ENCODE results near the gene GABARAP. TPM values are rescaled to one million over a fixed set of nuclear protein-coding genes. Genes with fewer than 3 reads are reported as not detected.

Gene GABARAP
- total and polyA plus RNA-seq, 2 donors (not counting 1 experiment from before 2014, with no cell fraction given) = 323 to 371 TPM

DNA sequence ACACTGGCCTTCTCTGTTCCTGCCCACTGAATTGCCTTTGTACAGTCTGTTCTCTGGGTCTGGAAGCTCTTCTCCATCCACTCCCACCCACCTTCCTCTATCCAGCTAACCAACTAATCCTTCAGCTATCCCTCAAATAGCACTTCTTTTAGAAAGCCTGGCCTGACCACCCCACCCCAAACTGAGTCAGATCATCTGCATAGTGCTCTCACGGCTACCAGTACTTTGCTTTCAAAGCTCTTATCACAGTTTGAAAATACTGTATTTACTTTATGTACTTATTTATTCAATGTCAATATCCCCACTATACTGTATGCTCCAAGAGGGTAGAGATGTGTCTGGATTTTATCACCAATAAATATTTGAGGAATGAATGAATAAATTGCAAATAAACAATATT is 24.5 kb upstream of the GABARAP start:
- H3K9me3 Mint-ChIP-seq (ENCODE audit: insufficient read depth) = no peaks in the 10 kb centered on the region
- intact Hi-C loops (cut with micrococcal nuclease) = no loop called here
- POLR2A ChIA-PET = no interaction called here
- CTCF ChIA-PET = interaction anchor here (0.7 to 1.7 kb wide), 4 partner anchors 11 to 210 kb away, joined by 3 to 5 read pairs (median 3); no protein-coding TSS in a partner anchor
- peaks cover 18% of the 10 kb centered on the region for H3K4me1 Mint-ChIP-seq
- TF ChIP-seq CTCF (IDR thresholded peaks at IDR 0.05) = no peak
- TF ChIP-seq EZH2 (IDR thresholded peaks at IDR 0.05; ENCODE audit: borderline replicate concordance, insufficient read depth, low read depth, low read length, poor library complexity, severe bottlenecking) = no peak
- peaks cover 0 to 20% (median 9%) of the 10 kb centered on the region in 4 experiments for H3K27me3 ChIP-seq (replicated peaks in 1 of 4; ENCODE audit: control extremely low read depth in 1 of 4, control insufficient read depth in 3 of 4, insufficient read depth in 4 of 4, low read length in 3 of 4)
- no peak overlapping the region for H3K4me3 ChIP-seq (ENCODE audit: control extremely low read depth in 1 of 5, extremely low read depth in 1 of 5, insufficient read depth in 1 of 5, low read depth in 2 of 5, low read length in 4 of 5)
- H3K79me2 ChIP-seq (ENCODE audit: control insufficient read depth, insufficient read depth, low read length) = no peaks in the 10 kb centered on the region
- DNase-seq = no peak
- H3K4me2 ChIP-seq (replicated peaks; ENCODE audit: low read depth, low read length, poor library complexity, severe bottlenecking) = no peak overlapping the region
- no peak overlapping the region for H3K4me3 Mint-ChIP-seq
- peaks cover 19% of the 10 kb centered on the region in 2 donors for H3K4me1 ChIP-seq (ENCODE audit: control insufficient read depth in 2 of 2, insufficient read depth in 2 of 2, low read length in 2 of 2)
- no peak overlapping the region for H3K27ac Mint-ChIP-seq
- no peak for ATAC-seq (ENCODE audit: low read depth)
- no CpG with 5 or more reads among the region's 1 CpG for whole genome bisulfite sequencing (ENCODE audit: insufficient coverage)
- no peaks in the 10 kb centered on the region for H4K20me1 ChIP-seq (ENCODE audit: control insufficient read depth, insufficient read depth, low read length, poor library complexity, severe bottlenecking)
- no peak overlapping the region for H3K9ac ChIP-seq (ENCODE audit: low read length)
- H3K27me3 Mint-ChIP-seq = peaks cover 30% of the 10 kb centered on the region
- peaks cover 0 to 4% (median 0%) of the 10 kb centered on the region in 3 donors for H3K9me3 ChIP-seq (ENCODE audit: control extremely low read depth in 1 of 3, control insufficient read depth in 2 of 3, insufficient read depth in 1 of 3, low read length in 2 of 3)
- H2AFZ ChIP-seq (ENCODE audit: insufficient read depth, low read depth, low read length, poor library complexity, severe bottlenecking) = no peak overlapping the region
- H3K27ac ChIP-seq (ENCODE audit: low read length in 2 of 2) = no peak overlapping the region
- no peaks in the 10 kb centered on the region for H3K36me3 ChIP-seq (replicated peaks in 1 of 2; ENCODE audit: control extremely low read depth in 1 of 2, control insufficient read depth in 1 of 2, extremely low read depth in 1 of 2, insufficient read depth in 2 of 2, low read length in 1 of 2)

GRCh38 chr17:7263801-7264078 is 21.5 kb upstream of the GABARAP start:
- peaks cover 3 to 9% of the 10 kb centered on the region in 2 experiments for H3K36me3 ChIP-seq (replicated peaks in 1 of 2; ENCODE audit: control extremely low read depth in 1 of 2, control insufficient read depth in 1 of 2, extremely low read depth in 1 of 2, insufficient read depth in 2 of 2, low read length in 1 of 2)
- intact Hi-C loops (cut with micrococcal nuclease) = loop anchor here (2.0 kb wide), 1 partner anchor 17 kb away; the partner anchor contains the start of gene SLC2A4
- no peak overlapping the region for H3K27ac ChIP-seq (ENCODE audit: low read length in 2 of 2)
- ATAC-seq (ENCODE audit: low read depth) (no peak), DNase-seq (no peak)
- ChIA-PET CTCF (interaction anchor here (0.6 kb wide), 1 partner anchor 49 kb away, joined by 3 read pairs; no protein-coding TSS in a partner anchor), POLR2A (no interaction called here)
- H3K4me1 ChIP-seq (ENCODE audit: control insufficient read depth in 2 of 2, insufficient read depth in 2 of 2, low read length in 2 of 2) = peaks cover 27 to 32% of the 10 kb centered on the region in 2 donors
- H3K4me3 Mint-ChIP-seq = peak overlapping the region; percentile 72
- H3K9me3 ChIP-seq (ENCODE audit: control extremely low read depth in 1 of 3, control insufficient read depth in 2 of 3, insufficient read depth in 1 of 3, low read length in 2 of 3) = peaks cover 0 to 4% (median 0%) of the 10 kb centered on the region in 3 donors
- 47% methylated on average over 4 of the region's 4 CpGs for WGBS (ENCODE audit: insufficient coverage)
- H3K79me2 ChIP-seq (ENCODE audit: control insufficient read depth, insufficient read depth, low read length) = no peaks in the 10 kb centered on the region
- peak overlapping the region; percentile 77 for H2AFZ ChIP-seq (ENCODE audit: insufficient read depth, low read depth, low read length, poor library complexity, severe bottlenecking)
- peak overlapping the region; percentile 99 for H3K4me2 ChIP-seq (replicated peaks; ENCODE audit: low read depth, low read length, poor library complexity, severe bottlenecking)
- peaks cover 0 to 17% (median 8%) of the 10 kb centered on the region in 4 experiments for H3K27me3 ChIP-seq (replicated peaks in 1 of 4; ENCODE audit: control extremely low read depth in 1 of 4, control insufficient read depth in 3 of 4, insufficient read depth in 4 of 4, low read length in 3 of 4)
- no peak overlapping the region for H3K27ac Mint-ChIP-seq
- peaks cover 23% of the 10 kb centered on the region for H3K27me3 Mint-ChIP-seq
- TF ChIP-seq CTCF (IDR thresholded peaks at IDR 0.05) (no peak), EZH2 (IDR thresholded peaks at IDR 0.05; ENCODE audit: borderline replicate concordance, insufficient read depth, low read depth, low read length, poor library complexity, severe bottlenecking) (no peak)
- H3K4me1 Mint-ChIP-seq = peaks cover 27% of the 10 kb centered on the region
- H3K4me3 ChIP-seq (ENCODE audit: control extremely low read depth in 1 of 5, extremely low read depth in 1 of 5, insufficient read depth in 1 of 5, low read depth in 2 of 5, low read length in 4 of 5) = peak overlapping the region in 1 of 5 experiments; percentile 34
- no peaks in the 10 kb centered on the region for H4K20me1 ChIP-seq (ENCODE audit: control insufficient read depth, insufficient read depth, low read length, poor library complexity, severe bottlenecking)
- no peak overlapping the region for H3K9ac ChIP-seq (ENCODE audit: low read length)
- no peaks in the 10 kb centered on the region for H3K9me3 Mint-ChIP-seq (ENCODE audit: insufficient read depth)

Measured in B cell (primary cell).